Bronchial epithelial cell (primary cell): Measurements from ENCODE around the gene AGMO. TPM values are rescaled to one million over a fixed set of nuclear protein-coding genes. Genes with fewer than 3 reads are reported as not detected.

Source experiments
- DNase-seq: peaks from one replicate; pipeline ENCODE4 v3.0.0-alpha.2; 2010; ENCODE audit warnings: low read depth
- FAIRE-seq: peaks from 2 replicates; lab custom pipeline; 2011; peaks lifted over from hg19 to GRCh38; lab: Jason Lieb, UNC
- H3K27me3 ChIP-seq: 2 replicates; pipeline ENCODE4 v1.5.1; 2011; ENCODE audit warnings: low read length; ENCODE audit not compliant: control insufficient read depth, insufficient read depth
- H3K36me3 ChIP-seq: 2 replicates; pipeline ENCODE4 v1.5.1; 2011; ENCODE audit warnings: low read length; ENCODE audit not compliant: control insufficient read depth, insufficient read depth
- H3K4me3 ChIP-seq: 2 replicates; pipeline ENCODE4 v1.5.1; 2011; ENCODE audit warnings: mild to moderate bottlenecking, low read depth, low read length, control low read depth
- total RNA-seq: library from RNA; depleted of rRNA; stranded (reverse); fragments of >200 nt; gene quantifications from 2 replicates; pipeline ENCODE4 v1.2.1, GENCODE V29; 2014
- TF ChIP-seq, protein P1 (sequence below): IDR thresholded peaks from 2 replicates; pipeline ENCODE4 v1.5.1; 2011; ENCODE audit warnings: mild to moderate bottlenecking, moderate library complexity, low read length, control low read depth, inconsistent platforms; ENCODE audit not compliant: insufficient read depth, severe bottlenecking

AGMO gene
- total RNA-seq, 1 donor from 2014 or later, result under 0.01 TPM

DNA sequence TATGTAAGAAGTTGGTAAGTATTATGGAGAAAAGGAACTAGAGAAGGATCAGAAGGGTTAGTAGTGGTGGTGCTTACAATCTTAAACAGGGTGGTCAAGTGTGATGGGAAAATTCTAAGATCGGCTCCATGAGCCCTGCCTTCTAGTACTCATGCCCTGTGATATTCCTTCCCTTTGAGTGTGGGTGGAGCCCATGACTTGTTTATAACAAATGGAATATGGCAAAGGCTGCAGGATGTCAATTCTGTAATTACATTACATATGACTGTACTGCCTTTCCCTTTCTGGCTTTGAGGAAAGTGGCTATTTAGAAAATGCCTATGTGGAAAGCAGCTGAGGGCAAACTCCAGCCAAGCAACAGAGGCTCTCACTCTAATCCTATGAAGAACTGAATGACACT is 309.6 kb downstream of the AGMO start:
- DNase-seq, result no peak
- Histone ChIP-seq H3K4me3 (no peak overlapping the region), H3K27me3 (no peaks in the 10 kb centered on the region), H3K36me3 (no peaks in the 10 kb centered on the region)
- TF ChIP-seq, protein P1, sequence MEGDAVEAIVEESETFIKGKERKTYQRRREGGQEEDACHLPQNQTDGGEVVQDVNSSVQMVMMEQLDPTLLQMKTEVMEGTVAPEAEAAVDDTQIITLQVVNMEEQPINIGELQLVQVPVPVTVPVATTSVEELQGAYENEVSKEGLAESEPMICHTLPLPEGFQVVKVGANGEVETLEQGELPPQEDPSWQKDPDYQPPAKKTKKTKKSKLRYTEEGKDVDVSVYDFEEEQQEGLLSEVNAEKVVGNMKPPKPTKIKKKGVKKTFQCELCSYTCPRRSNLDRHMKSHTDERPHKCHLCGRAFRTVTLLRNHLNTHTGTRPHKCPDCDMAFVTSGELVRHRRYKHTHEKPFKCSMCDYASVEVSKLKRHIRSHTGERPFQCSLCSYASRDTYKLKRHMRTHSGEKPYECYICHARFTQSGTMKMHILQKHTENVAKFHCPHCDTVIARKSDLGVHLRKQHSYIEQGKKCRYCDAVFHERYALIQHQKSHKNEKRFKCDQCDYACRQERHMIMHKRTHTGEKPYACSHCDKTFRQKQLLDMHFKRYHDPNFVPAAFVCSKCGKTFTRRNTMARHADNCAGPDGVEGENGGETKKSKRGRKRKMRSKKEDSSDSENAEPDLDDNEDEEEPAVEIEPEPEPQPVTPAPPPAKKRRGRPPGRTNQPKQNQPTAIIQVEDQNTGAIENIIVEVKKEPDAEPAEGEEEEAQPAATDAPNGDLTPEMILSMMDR, result no peak
- FAIRE-seq, result no peak

DNA sequence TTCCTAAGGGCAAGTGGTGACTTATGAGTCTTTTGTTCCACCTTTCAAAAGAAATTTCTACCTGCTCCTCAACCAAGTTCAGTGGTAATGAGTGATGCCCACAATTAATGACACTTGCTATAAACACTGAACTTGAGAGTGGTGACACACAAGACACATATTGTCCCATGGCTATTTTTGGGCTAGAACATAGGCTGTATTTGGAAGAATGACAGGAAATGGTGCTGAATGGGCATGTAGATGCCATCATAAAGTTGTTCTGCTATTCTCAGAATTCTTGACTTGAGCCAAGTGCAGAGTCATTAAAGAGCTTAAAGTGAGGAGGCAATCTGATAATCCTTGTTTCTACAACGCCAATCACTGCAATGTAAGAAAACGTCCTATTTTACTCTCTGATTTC is 313.3 kb downstream of the AGMO start:
- FAIRE-seq (no peak), DNase-seq (no peak)
- TF ChIP-seq, protein P1, result no peak
- no peak overlapping the region for H3K4me3 ChIP-seq
- H3K36me3 ChIP-seq, result no peaks in the 10 kb centered on the region
- no peaks in the 10 kb centered on the region for H3K27me3 ChIP-seq

DNA sequence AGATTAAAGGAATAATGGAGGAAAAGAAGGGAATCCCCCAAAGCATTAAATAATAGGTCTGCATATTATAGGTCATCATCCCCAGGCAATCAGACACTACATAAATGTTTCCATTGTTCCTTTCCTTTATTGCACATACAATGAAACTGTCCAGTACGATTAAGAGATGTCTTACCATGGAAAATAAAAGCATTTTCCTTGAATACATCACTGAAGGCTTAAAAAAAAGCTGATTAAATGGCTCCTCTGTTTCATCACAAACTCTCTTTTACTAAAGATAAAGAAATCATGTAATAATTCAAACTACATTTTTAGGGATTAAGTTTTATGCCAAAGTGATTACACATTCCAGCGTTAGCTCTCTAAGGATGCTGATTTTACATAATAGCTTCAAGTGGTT is 316.0 kb downstream of the AGMO start:
- Histone ChIP-seq H3K27me3 (no peaks in the 10 kb centered on the region), H3K4me3 (no peak overlapping the region), H3K36me3 (no peaks in the 10 kb centered on the region)
- DNase-seq (no peak), FAIRE-seq (no peak)
- TF ChIP-seq, protein P1, result no peak

DNA sequence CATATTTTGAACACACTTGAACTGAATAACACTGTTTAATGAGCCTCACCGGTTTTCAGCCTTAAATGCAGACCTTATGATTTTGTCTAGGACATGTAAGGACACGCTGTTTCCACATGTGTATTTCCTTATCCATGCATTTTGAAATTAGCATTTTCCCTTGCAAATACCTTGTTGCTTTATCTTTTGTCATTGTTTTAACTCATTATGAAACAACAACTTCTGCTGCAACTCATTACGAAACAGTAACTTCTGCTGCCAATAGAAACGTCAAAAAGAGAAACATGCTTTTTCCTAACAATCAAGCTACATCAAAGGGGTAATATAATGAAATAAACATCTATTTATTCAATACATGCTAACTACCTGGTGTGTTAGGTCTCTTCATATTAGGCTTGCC is 322.0 kb downstream of the AGMO start:
- TF ChIP-seq, protein P1, result no peak
- no peaks in the 10 kb centered on the region for H3K27me3 ChIP-seq
- H3K36me3 ChIP-seq, result no peaks in the 10 kb centered on the region
- DNase-seq, result peak; percentile 48
- H3K4me3 ChIP-seq, result no peak overlapping the region
- FAIRE-seq, result no peak

DNA sequence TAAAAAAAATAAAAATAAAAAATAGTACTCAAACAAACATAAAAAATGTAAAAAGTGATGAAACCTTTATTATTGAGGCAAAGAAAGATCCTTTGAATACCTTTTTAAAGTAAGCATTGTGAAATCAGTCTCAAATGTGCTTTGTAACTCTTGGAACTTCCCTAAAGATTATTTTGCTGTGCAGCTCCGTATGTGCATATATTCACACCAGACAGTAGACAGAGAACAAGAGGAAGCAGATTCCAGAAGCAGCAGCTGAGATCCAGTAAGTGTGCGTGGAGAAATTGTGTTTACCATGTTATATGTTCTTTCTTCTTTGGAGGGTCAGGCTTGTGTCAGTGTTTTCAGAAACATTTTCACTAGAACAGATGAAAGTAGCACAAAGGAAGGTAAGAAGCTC is 324.9 kb downstream of the AGMO start:
- no peaks in the 10 kb centered on the region for H3K27me3 ChIP-seq
- DNase-seq (no peak), FAIRE-seq (no peak)
- H3K36me3 ChIP-seq, result no peaks in the 10 kb centered on the region
- TF ChIP-seq, protein P1, result no peak
- no peak overlapping the region for H3K4me3 ChIP-seq

DNA sequence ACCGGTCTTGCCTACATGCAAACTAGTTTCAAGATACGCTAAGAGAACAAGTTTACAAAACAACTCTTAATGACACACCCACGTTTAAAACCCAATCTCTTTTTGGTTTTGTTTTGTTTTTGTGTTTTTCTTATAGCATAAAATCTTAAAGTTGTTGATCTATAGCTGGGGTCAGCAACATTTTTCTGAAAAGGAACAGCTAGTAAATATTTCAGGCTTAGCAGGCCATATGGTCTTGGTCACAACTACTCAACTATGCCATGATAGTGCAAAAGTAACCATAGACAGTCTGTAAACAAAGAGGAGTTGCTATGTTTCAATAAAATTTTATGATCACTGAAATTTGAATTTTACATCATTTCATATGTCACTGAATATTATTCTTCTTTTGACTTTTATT is 327.4 kb downstream of the AGMO start:
- TF ChIP-seq, protein P1, result no peak
- DNase-seq (no peak), FAIRE-seq (no peak)
- H3K4me3 ChIP-seq, result no peak overlapping the region
- no peaks in the 10 kb centered on the region for H3K27me3 ChIP-seq
- H3K36me3 ChIP-seq, result no peaks in the 10 kb centered on the region
